RPMI8226 (cell line): Measurements from ENCODE around the gene CCNI.
"Not testable (repeated sequence)": the region's sequence is repeated elsewhere in the genome, so short reads cannot be mapped to it uniquely, and the experiment has no call there.

ENCODE experiments used
- DNase-seq: peaks from one replicate; pipeline ENCODE4 v3.0.0-alpha.2; 2015

CCNI gene

GRCh38 chr4:77080806-77081205, 5.0 kb upstream of the CCNI start:
- DNase-seq = not testable (repeated sequence)

GRCh38 chr4:77079281-77079680, 3.5 kb upstream of the CCNI start:
- DNase-seq = no peak

GRCh38 chr4:77078401-77078800, 2.6 kb upstream of the CCNI start:
- no peak for DNase-seq

GRCh38 chr4:77076889-77077635, 1.3 kb upstream of the CCNI start:
- no peak for DNase-seq

GRCh38 chr4:77074981-77075855, 571 bp downstream of the CCNI start:
- peak; percentile 80 for DNase-seq

- no peak for DNase-seq
Measured at GRCh38 chr4:77074381-77074831, 1.4 kb downstream of the CCNI start.

GRCh38 chr4:77073981-77074380, 1.8 kb downstream of the CCNI start:
- DNase-seq = no peak

GRCh38 chr4:77073106-77073809, 2.5 kb downstream of the CCNI start:
- DNase-seq = no peak

GRCh38 chr4:77072195-77072753, 3.5 kb downstream of the CCNI start:
- no peak for DNase-seq

- DNase-seq = not testable (repeated sequence)
Measured at GRCh38 chr4:77069514-77069913, 6.3 kb downstream of the CCNI start.

- no peak for DNase-seq
Measured at GRCh38 chr4:77065382-77065781, 10.4 kb downstream of the CCNI start.

- DNase-seq = no peak
Measured at GRCh38 chr4:77062856-77063255, 12.9 kb downstream of the CCNI start.

- DNase-seq = peak; percentile 44
Measured at GRCh38 chr4:77052352-77052751, 23.4 kb downstream of the CCNI start.

- DNase-seq = no peak
Measured at GRCh38 chr4:77050962-77051361, 24.8 kb downstream of the CCNI start.

GRCh38 chr4:77047037-77047436, 28.8 kb downstream of the CCNI start:
- no peak for DNase-seq

GRCh38 chr4:77045490-77045889, 30.3 kb downstream of the CCNI start:
- DNase-seq = no peak

GRCh38 chr4:77044461-77045150, 31.2 kb downstream of the CCNI start:
- DNase-seq = peak; percentile 45

GRCh38 chr4:77043507-77044136, 32.2 kb downstream of the CCNI start:
- no peak for DNase-seq

GRCh38 chr4:77040854-77041725, 34.7 kb downstream of the CCNI start:
- DNase-seq = no peak

GRCh38 chr4:77040270-77040669, 35.5 kb downstream of the CCNI start:
- no peak for DNase-seq

- DNase-seq = no peak
Measured at GRCh38 chr4:77039796-77040195, 36.0 kb downstream of the CCNI start.
